Prostate gland (tissue), 2 donors: ENCODE data around the gene ITIH5. TPM values are rescaled to one million over a fixed set of nuclear protein-coding genes. Genes with fewer than 3 reads are reported as not detected.
A peak's percentile ranks its signal among the peaks of the same experiment; 100 is the strongest.

Experiments
- DNase-seq: peaks from one replicate; pipeline ENCODE4 v3.0.0-alpha.2; 2019; ENCODE audit warnings: low spot score
- H3K27ac ChIP-seq, 2 donors: fragments of 200-600 bp; sonication (generic); 2 replicates each; pipeline ENCODE4 v1.5.1; 2017 to 2019
- H3K27me3 ChIP-seq: fragments of 200-600 bp; sonication (generic); replicated peaks from 2 replicates; pipeline ENCODE4 v1.5.1; 2019; ENCODE audit not compliant: insufficient read depth
- H3K36me3 ChIP-seq, 2 donors: fragments of 200-600 bp; sonication (generic); 1 replicate in 1 of 2; 2 replicates in 1 of 2; pipeline versions ENCODE4 v1.5.1 to v1.8.1; 2017 to 2019
- H3K4me1 ChIP-seq: fragments of 200-600 bp; sonication (generic); replicated peaks from 2 replicates; pipeline ENCODE4 v1.5.1; 2019
- H3K4me3 ChIP-seq, 2 donors: fragments of 200-600 bp; sonication (generic); 2 replicates each; pipeline ENCODE4 v1.5.1; 2017 to 2019
- H3K9me3 ChIP-seq: fragments of 200-600 bp; sonication (generic); 2 replicates; pipeline ENCODE4 v1.5.1; 2017
- POLR2A ChIP-seq: fragments of 450-650 bp; IDR thresholded peaks from one replicate; pipeline ENCODE4 v1.6.1; 2016; ENCODE audit warnings: antibody characterized with exemption, mild to moderate bottlenecking
- POLR2AphosphoS5 ChIP-seq: sonication (generic); formaldehyde crosslinking; IDR thresholded peaks from one replicate; pipeline ENCODE4 v1.6.1; 2017; ENCODE audit warnings: antibody characterized with exemption
- WGBS: methylation state at CpG from one replicate; pipeline ENCODE4 v1.1.5; 2018; 5-methylcytosine and 5-hydroxymethylcytosine counted together
- intact Hi-C: fragments of 100-400 bp; cut with DNase I; formaldehyde crosslinking; loops from one replicate; pipeline ENCODE4 v1.14.2; 2022
- total RNA-seq, 2 donors: library from RNA; depleted of rRNA; stranded (reverse); fragments of >200 nt; gene quantifications; one replicate each; pipeline ENCODE4 v1.1.0, GENCODE V29; 2016
- TF ChIP-seq, protein P1 (sequence below), 4 experiments: fragments of 200-600 bp in 2 of 4; fragments of 450-650 bp in 2 of 4; sonication (generic) in 2 of 4; IDR thresholded peaks; 1 replicate in 3 of 4; 2 replicates in 1 of 4; pipeline ENCODE4 v1.5.1; 2016 to 2019; ENCODE audit warnings: antibody characterized with exemption in 4 of 4, mild to moderate bottlenecking in 2 of 4, moderate library complexity in 2 of 4

ITIH5 gene
- total RNA-seq, 2 donors from 2014 or later, result 13.5 to 42.0 TPM

DNA sequence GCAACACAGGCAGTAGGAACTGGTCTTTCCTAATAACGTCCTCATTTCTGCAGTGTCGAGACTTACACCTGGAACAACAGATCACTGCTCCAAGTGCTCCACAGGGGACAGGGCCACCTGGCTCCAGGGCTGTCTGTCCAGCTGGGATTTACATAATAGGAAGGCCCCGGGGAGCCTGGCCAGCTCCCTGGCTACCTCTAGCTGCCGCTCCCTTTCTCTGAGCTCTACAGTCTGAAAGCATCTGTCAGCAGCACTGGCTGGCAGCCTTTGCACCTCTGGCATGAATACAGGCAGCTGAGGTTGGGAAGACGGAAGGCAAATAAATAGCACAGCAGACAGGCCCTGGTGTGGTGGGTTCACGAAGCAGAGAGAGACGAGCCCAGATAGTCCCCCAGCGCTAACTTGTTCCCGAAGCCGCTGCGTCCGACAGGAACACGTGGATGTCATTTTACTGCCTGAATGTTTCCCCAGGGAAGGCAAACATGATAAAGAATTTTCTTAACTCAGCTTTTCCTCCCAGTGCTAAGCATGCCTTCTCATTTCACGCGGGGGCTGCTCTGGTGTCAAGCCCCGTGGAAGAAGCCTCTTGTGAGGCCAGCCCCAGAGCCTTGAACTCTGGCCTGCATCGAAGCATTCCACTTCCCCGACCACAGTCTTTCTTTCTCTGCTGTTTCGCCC lies 105.4 kb downstream of the ITIH5 start:
- peak; percentile 45 for TF ChIP-seq POLR2AphosphoS5
- TF ChIP-seq, protein P1, sequence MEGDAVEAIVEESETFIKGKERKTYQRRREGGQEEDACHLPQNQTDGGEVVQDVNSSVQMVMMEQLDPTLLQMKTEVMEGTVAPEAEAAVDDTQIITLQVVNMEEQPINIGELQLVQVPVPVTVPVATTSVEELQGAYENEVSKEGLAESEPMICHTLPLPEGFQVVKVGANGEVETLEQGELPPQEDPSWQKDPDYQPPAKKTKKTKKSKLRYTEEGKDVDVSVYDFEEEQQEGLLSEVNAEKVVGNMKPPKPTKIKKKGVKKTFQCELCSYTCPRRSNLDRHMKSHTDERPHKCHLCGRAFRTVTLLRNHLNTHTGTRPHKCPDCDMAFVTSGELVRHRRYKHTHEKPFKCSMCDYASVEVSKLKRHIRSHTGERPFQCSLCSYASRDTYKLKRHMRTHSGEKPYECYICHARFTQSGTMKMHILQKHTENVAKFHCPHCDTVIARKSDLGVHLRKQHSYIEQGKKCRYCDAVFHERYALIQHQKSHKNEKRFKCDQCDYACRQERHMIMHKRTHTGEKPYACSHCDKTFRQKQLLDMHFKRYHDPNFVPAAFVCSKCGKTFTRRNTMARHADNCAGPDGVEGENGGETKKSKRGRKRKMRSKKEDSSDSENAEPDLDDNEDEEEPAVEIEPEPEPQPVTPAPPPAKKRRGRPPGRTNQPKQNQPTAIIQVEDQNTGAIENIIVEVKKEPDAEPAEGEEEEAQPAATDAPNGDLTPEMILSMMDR (IDR thresholded peaks at IDR 0.05), result peak in 1 of 4 experiments; percentile 11
- TF ChIP-seq POLR2A, result no peak
- Histone ChIP-seq H3K27me3 (no peaks in the 10 kb centered on the region), H3K36me3 (no peaks in the 10 kb centered on the region), H3K27ac (peak overlapping the region; percentile 15 to 52), H3K9me3 (no peaks in the 10 kb centered on the region), H3K4me1 (peaks cover 5% of the 10 kb centered on the region), H3K4me3 (no peak overlapping the region)
- intact Hi-C loops, result loop anchor here (5.0 kb wide), 1 partner anchor 41 kb away; no protein-coding TSS in a partner anchor
- DNase-seq, result peak; percentile 56
- 23% methylated on average over 19 of the region's 19 CpGs for WGBS

DNA sequence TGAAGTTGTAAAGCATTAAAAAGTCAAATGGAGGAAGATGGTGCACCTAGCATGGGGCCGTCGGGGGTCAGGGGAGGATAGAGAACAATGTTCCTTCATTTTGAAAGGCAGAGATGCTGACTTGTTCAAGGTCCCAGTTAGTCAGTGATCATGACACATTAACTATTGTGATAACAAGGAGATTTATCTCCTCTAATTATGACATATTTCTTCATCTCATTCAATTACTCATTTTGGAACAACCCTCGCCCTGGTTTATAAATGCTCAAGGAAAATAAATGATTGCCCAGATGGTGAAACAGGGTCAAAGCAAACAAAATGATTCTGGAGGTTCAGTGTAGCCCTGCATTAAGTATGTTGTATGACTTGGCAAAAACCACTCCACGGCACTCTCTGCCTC lies 106.2 kb downstream of the ITIH5 start:
- TF ChIP-seq, protein P1 (IDR thresholded peaks at IDR 0.05), result no peak
- TF ChIP-seq POLR2AphosphoS5 (no peak), POLR2A (no peak)
- H3K27ac ChIP-seq, result peak overlapping the region in 1 of 2 donors; percentile 52
- intact Hi-C loops, result loop anchor here (5.0 kb wide), 1 partner anchor 42 kb away; no protein-coding TSS in a partner anchor

DNA sequence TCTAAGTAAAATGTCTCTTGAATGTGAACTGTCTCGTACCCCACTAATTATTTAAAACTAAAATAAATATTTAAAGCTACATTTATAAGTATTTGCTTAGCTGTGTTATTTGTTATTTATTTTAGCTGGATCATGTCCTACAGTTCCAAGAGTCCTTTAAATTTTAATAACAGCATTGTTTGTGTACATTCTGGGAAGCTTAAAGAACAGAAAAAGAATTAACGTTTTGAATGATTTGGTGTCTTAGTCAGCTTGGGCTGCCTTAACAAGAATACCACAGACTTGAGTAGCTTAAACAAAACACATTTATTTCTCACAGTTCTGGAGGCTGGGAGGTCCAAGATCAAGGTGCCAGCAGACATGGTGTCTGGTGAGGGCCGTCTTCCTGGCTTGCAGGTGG lies 107.4 kb downstream of the ITIH5 start:
- no peak for DNase-seq
- H3K36me3 ChIP-seq, result no peaks in the 10 kb centered on the region
- no peak overlapping the region for H3K4me3 ChIP-seq
- peaks cover 5% of the 10 kb centered on the region for H3K4me1 ChIP-seq
- H3K27me3 ChIP-seq, result no peaks in the 10 kb centered on the region
- intact Hi-C loops, result no loop called here
- TF ChIP-seq POLR2A (no peak), POLR2AphosphoS5 (peak; percentile 50)
- H3K27ac ChIP-seq, result peak overlapping the region in 1 of 2 donors; percentile 52
- 31% methylated on average over 3 of the region's 3 CpGs for WGBS
- no peaks in the 10 kb centered on the region for H3K9me3 ChIP-seq

More for the DNA sequence above, 106.2 kb downstream of the ITIH5 start:
- Histone ChIP-seq H3K9me3 (no peaks in the 10 kb centered on the region), H3K4me1 (peaks cover 5% of the 10 kb centered on the region), H3K27me3 (no peaks in the 10 kb centered on the region), H3K4me3 (no peak overlapping the region), H3K36me3 (no peaks in the 10 kb centered on the region)
- no peak for DNase-seq
- WGBS, result 53% methylated on average over 4 of the region's 4 CpGs

DNA sequence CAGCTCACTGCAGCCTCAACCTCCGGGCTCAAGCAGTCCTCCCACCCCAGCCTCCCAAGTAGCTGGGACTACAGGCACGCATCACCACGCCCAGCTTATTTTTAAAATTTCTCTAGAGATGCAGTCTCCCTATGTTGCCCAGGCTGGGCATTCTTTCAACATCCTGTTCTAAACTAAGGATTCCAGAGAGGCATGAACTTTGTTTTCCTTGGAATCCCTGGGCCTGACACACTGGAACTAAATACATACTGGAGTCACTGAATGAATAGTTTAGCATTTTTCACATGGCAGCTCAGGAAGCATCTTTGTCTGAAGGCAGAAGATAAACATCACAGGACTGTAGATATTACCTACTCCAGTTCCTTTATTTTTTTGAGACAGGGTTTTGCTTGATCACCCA lies 108.7 kb downstream of the ITIH5 start:
- TF ChIP-seq, protein P1 (IDR thresholded peaks at IDR 0.05), result no peak
- no peak for TF ChIP-seq POLR2AphosphoS5
- no peak for TF ChIP-seq POLR2A
- 92% methylated on average over 3 of the region's 3 CpGs for WGBS
- intact Hi-C loops, result no loop called here
- H3K27ac ChIP-seq, result no peak overlapping the region
- no peaks in the 10 kb centered on the region for H3K9me3 ChIP-seq
- no peaks in the 10 kb centered on the region for H3K27me3 ChIP-seq
- no peak for DNase-seq
- H3K36me3 ChIP-seq, result no peaks in the 10 kb centered on the region
- peaks cover 5% of the 10 kb centered on the region for H3K4me1 ChIP-seq
- H3K4me3 ChIP-seq, result no peak overlapping the region

DNA sequence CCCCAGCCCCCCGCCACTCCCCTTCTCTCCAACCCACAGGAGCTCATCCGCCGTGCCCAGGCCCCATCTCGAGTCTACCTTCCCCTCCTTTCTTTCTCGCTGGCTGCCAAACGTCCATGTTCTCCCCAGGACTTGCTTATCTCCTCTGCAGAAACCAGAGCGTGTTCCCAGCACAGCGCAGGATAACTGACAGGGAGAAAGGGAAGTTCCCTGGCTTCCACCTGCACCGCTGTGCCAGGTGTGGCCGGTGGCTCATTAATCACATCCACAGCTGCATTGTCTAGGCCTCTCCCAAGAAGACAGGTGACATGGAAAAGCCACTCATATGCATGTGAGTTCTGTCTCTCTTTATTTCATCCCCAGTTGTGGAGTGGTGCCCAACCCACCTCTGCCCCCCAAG lies 113.2 kb downstream of the ITIH5 start:
- Histone ChIP-seq H3K27ac (no peak overlapping the region), H3K4me3 (no peak overlapping the region), H3K4me1 (no peaks in the 10 kb centered on the region), H3K9me3 (no peaks in the 10 kb centered on the region), H3K27me3 (no peaks in the 10 kb centered on the region), H3K36me3 (no peaks in the 10 kb centered on the region)
- TF ChIP-seq POLR2A (no peak), POLR2AphosphoS5 (no peak)
- TF ChIP-seq, protein P1 (IDR thresholded peaks at IDR 0.05), result no peak
- WGBS, result 83% methylated on average over 10 of the region's 10 CpGs
- DNase-seq, result no peak
- intact Hi-C loops, result no loop called here
